SK-N-SH (cell line): ENCODE results near the gene ANO2. TPM values are rescaled to one million over a fixed set of nuclear protein-coding genes. Genes with fewer than 3 reads are reported as not detected.

Source experiments
- CTCF ChIA-PET: fragments of 300-600, 350-600 bp; formaldehyde crosslinking; extraction: SDS; loops from one replicate; lab custom pipeline; 2021; lab: Yijun Ruan, JAX
- POLR2A ChIA-PET: fragments of 350-600 bp; sonication (Branson Sonifier 250); formaldehyde crosslinking; extraction: SDS; loops from one replicate; lab custom pipeline; 2020; ENCODE audit warnings: antibody characterized with exemption, inconsistent platforms; lab: Yijun Ruan, JAX
- DNase-seq: peaks from one replicate; pipeline ENCODE4 v3.0.0; 2012
- H2AFZ ChIP-seq: fragments of 200-600 bp; sonication (generic); 2 replicates; pipeline ENCODE4 v1.8.1; 2016; ENCODE audit warnings: antibody characterized with exemption, mild to moderate bottlenecking, low read depth
- H3F3A ChIP-seq: fragments of 200-600 bp; sonication (generic); replicated peaks from 2 replicates; pipeline ENCODE3; 2016; ENCODE audit warnings: antibody characterized with exemption, mild to moderate bottlenecking; ENCODE audit not compliant: insufficient read depth
- H3K27ac ChIP-seq, 2 experiments: fragments of 200-500 bp in 1 of 2; fragments of 200-600 bp in 1 of 2; sonication (Bioruptor generic) in 1 of 2; sonication (generic), shearing (Covaris generic) in 1 of 2; 2 replicates each; pipeline versions ENCODE4 v1.5.1 to v1.6.1; 2014 to 2016; ENCODE audit warnings: low read depth in 2 of 2, inconsistent platforms in 1 of 2, low read length in 1 of 2, mild to moderate bottlenecking in 1 of 2, mixed read lengths in 1 of 2
- H3K27me3 ChIP-seq: fragments of 200-600 bp; sonication (generic), shearing (Covaris generic); 2 replicates; pipeline ENCODE4 v1.6.1; 2016; ENCODE audit warnings: mixed run types; ENCODE audit not compliant: insufficient read depth
- H3K36me3 ChIP-seq, 2 experiments: fragments of 200-500 bp in 1 of 2; fragments of 200-600 bp in 1 of 2; sonication (Bioruptor generic) in 1 of 2; sonication (generic) in 1 of 2; replicated peaks in 1 of 2; 2 replicates each; pipeline versions ENCODE3 to v1.5.1; 2014 to 2016; ENCODE audit warnings: low read length in 1 of 2, mild to moderate bottlenecking in 1 of 2; ENCODE audit not compliant: insufficient read depth in 2 of 2, control insufficient read depth in 1 of 2
- H3K4me1 ChIP-seq, 2 experiments: fragments of 200-500 bp in 1 of 2; fragments of 200-600 bp in 1 of 2; sonication (Bioruptor generic) in 1 of 2; sonication (generic), shearing (Covaris generic) in 1 of 2; 2 replicates each; pipeline versions ENCODE4 v1.5.1 to v1.6.1; 2014 to 2016; ENCODE audit warnings: low read depth in 1 of 2, low read length in 1 of 2, mixed run types in 1 of 2; ENCODE audit not compliant: insufficient read depth in 2 of 2, control insufficient read depth in 1 of 2
- H3K4me2 ChIP-seq: fragments of 200-600 bp; sonication (generic), shearing (Covaris generic); 2 replicates; pipeline ENCODE4 v1.6.1; 2017; ENCODE audit warnings: mixed run types
- H3K4me3 ChIP-seq, 2 experiments: fragments of 200-500 bp in 1 of 2; fragments of 200-600 bp in 1 of 2; sonication (Bioruptor generic) in 1 of 2; sonication (generic), shearing (Covaris generic) in 1 of 2; 2 replicates each; pipeline versions ENCODE4 v1.5.1 to v1.8.1; 2014 to 2016; ENCODE audit warnings: low read depth in 2 of 2, inconsistent platforms in 1 of 2, low read length in 1 of 2, mild to moderate bottlenecking in 1 of 2, mixed read lengths in 1 of 2, moderate library complexity in 1 of 2
- H3K79me2 ChIP-seq: fragments of 200-600 bp; sonication (generic); 2 replicates; pipeline ENCODE4 v1.8.1; 2017; ENCODE audit warnings: mild to moderate bottlenecking; ENCODE audit not compliant: insufficient read depth
- H3K9ac ChIP-seq: fragments of 200-600 bp; sonication (generic); 2 replicates; pipeline ENCODE4 v1.6.1; 2017; ENCODE audit warnings: mixed run types
- H3K9me2 ChIP-seq: fragments of 200-600 bp; sonication (generic); 2 replicates; pipeline ENCODE4 v1.6.1; 2017; ENCODE audit warnings: mixed run types
- H3K9me3 ChIP-seq: fragments of 200-600 bp; sonication (generic); 2 replicates; pipeline ENCODE4 v1.6.1; 2017; ENCODE audit warnings: mixed run types, mild to moderate bottlenecking, moderate library complexity
- H4K20me1 ChIP-seq: fragments of 200-600 bp; sonication (generic); 2 replicates; pipeline ENCODE4 v1.6.1; 2017; ENCODE audit warnings: mild to moderate bottlenecking, mixed run types; ENCODE audit not compliant: insufficient read depth
- GABPA ChIP-seq: IDR thresholded peaks from 2 replicates; pipeline ENCODE4 v1.4.0; 2012; ENCODE audit warnings: low read depth, mild to moderate bottlenecking
- MAX ChIP-seq: IDR thresholded peaks from 2 replicates; pipeline ENCODE4 v1.4.0; 2012; ENCODE audit warnings: low read depth
- NFIC ChIP-seq: IDR thresholded peaks from 2 replicates; pipeline ENCODE4 v1.4.0; 2012; ENCODE audit warnings: borderline replicate concordance
- PBX3 ChIP-seq: IDR thresholded peaks from 2 replicates; pipeline ENCODE4; 2012
- RAD21 ChIP-seq: IDR thresholded peaks from 2 replicates; pipeline ENCODE4 v1.6.1; 2012; ENCODE audit warnings: mild to moderate bottlenecking, low read length
- REST ChIP-seq: IDR thresholded peaks from 2 replicates; pipeline ENCODE4 v1.6.1; 2012; ENCODE audit warnings: mild to moderate bottlenecking, low read depth, low read length, moderate library complexity
- TAF1 ChIP-seq: IDR thresholded peaks from 2 replicates; pipeline ENCODE4 v1.6.1; 2012; ENCODE audit warnings: low read depth, mild to moderate bottlenecking, low read length, moderate library complexity, borderline replicate concordance
- TCF12 ChIP-seq: IDR thresholded peaks from 2 replicates; pipeline ENCODE4 v1.4.0; 2012
- TEAD4 ChIP-seq: IDR thresholded peaks from 2 replicates; pipeline ENCODE4 v1.4.0; 2012; ENCODE audit warnings: mild to moderate bottlenecking, borderline replicate concordance; ENCODE audit not compliant: insufficient read depth
- USF1 ChIP-seq: IDR thresholded peaks from 2 replicates; pipeline ENCODE4 v1.4.0; 2012; ENCODE audit warnings: low read depth, borderline replicate concordance
- USF2 ChIP-seq: fragments of 150-350 bp; IDR thresholded peaks from 2 replicates; pipeline ENCODE4 v1.6.1; 2017; ENCODE audit warnings: antibody characterized with exemption, low read length, low read depth, borderline replicate concordance
- YY1 ChIP-seq: IDR thresholded peaks from 2 replicates; pipeline ENCODE4 v1.4.0; 2012; ENCODE audit warnings: low read depth, mild to moderate bottlenecking
- WGBS: methylation state at CpG from one replicate; pipeline ENCODE4 v1.1.6; 2017; ENCODE audit warnings: low lambda C conversion rate; 5-methylcytosine and 5-hydroxymethylcytosine counted together
- polyA plus RNA-seq, 3 experiments: library from polyadenylated mRNA; depleted of rRNA; stranded (reverse); fragments of >200 nt; gene quantifications; 2 replicates each; pipeline ENCODE4 v1.2.3, GENCODE V29; 2012

Gene ANO2
- polyA plus RNA-seq, 1 of the 3 experiments (the other 2 are of a cell fraction): not detected

GRCh38 chr12:5807090-5807414 is 138.0 kb downstream of the ANO2 start:
- CTCF ChIA-PET: no interaction called here

More at GRCh38 chr12:5807090-5807414, 138.0 kb downstream of the ANO2 start:
- 19% methylated on average over 6 of the region's 6 CpGs for WGBS
- H3K4me2 ChIP-seq: no peak overlapping the region
- no peak overlapping the region for H3K9ac ChIP-seq
- DNase-seq: no peak
- no peaks in the 10 kb centered on the region for H3F3A ChIP-seq
- H3K9me3 ChIP-seq: no peaks in the 10 kb centered on the region
- H3K36me3 ChIP-seq: no peaks in the 10 kb centered on the region
- no peaks in the 10 kb centered on the region for H4K20me1 ChIP-seq
- peaks cover 40% of the 10 kb centered on the region for H3K27me3 ChIP-seq
- POLR2A ChIA-PET: no interaction called here
- TF ChIP-seq TAF1 (no peak), NFIC (no peak), GABPA (no peak), RAD21 (no peak), YY1 (no peak), USF1 (no peak), USF2 (no peak), REST (no peak), MAX (no peak), PBX3 (no peak), TEAD4 (no peak), TCF12 (no peak)
- H3K9me2 ChIP-seq: no peaks in the 10 kb centered on the region
- no peak overlapping the region for H2AFZ ChIP-seq
- H3K4me1 ChIP-seq: no peaks in the 10 kb centered on the region
- no peaks in the 10 kb centered on the region for H3K79me2 ChIP-seq
- no peak overlapping the region for H3K27ac ChIP-seq
- H3K4me3 ChIP-seq: no peak overlapping the region
